Ecto neural progenitor cell (in vitro differentiated cells): ENCODE results near the gene SLC39A5.
A peak's percentile ranks its signal among the peaks of the same experiment; 100 is the strongest.
"Not testable (repeated sequence)": the region's sequence is repeated elsewhere in the genome, so short reads cannot be mapped to it uniquely, and the experiment has no call there.

Source experiments
- DNase-seq: peaks from one replicate; pipeline ENCODE4 v3.0.0-alpha.2; 2018; ENCODE audit warnings: low spot score

Gene SLC39A5

DNA sequence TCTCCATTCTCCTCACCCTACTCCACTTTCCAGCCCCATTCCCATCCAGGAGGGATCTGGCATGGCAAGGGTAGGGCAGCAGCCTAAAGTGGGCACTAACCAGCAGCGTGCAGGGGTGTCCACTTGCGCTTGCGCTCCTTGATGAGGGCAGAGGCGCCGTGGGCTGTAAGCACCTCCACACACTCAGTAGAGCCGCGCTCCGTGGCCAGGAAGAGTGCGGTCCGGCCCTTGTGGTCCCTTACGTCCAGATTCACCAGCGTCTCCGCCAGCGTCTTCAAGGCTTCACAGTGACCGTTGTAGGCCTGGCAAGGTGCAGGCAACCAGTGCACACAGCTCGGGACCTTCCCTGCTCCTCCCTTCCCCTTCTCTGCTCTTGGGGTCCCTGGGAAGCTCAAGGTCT is 18.1 kb downstream of the SLC39A5 start:
- no peak for DNase-seq

DNA sequence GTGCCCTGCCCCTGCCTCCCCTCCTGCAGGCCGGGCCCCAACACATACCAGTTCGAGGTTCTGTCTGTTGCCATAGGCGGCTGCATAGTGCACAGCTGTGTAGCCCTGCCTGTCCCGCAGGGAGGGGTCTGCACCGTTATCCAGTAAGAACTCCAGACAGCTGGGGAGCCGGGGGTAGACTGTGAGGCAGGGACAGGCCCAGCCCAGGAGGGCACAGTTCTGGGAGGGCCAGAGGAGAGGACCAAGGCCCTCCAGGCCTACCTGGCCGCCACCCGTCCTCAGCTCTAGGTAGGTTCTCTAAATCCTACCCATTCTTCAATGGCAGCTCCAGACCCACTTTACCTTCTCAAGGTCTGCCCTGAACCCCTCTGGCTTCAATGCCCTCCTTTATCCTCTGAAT is 18.9 kb downstream of the SLC39A5 start:
- DNase-seq: no peak

DNA sequence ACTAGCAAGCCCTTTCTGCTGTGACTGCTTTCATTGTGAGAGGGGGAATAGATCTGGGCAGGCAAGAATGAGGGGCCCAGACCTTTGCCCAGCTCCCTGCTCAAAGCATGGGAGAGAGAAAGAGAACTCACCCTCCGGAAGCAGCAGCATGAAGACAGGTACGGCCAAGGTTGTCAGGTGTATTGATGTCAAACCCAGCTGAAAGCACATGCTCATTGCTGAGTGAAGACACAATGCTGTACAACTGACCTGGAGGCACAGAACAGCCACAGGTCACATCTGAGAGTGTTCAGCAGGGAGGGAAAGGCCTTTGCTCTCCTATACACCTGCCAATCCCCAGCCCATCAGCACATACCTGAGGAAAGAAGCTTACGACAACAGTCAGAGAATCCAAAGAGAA is 22.8 kb downstream of the SLC39A5 start:
- DNase-seq: no peak

DNA sequence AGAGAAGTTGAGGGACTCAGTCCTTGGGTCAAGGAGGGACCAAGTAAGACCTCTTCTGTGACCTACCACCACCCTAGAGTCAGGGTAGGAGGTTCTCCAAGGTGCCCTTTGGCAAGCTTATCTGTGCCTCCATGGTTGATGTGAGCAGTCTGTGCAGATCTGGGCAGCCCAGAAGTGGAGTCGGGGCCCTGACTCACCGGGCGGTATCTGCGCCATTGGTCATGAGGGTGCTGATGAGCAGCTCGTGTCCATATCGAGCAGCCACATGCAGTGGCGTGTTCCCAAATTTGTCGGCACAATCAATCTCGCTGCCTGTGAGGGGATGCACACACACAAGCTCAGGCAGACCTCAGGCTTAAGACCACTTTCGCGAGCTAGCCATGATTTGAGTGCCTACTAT is 23.2 kb downstream of the SLC39A5 start:
- no peak for DNase-seq

DNA sequence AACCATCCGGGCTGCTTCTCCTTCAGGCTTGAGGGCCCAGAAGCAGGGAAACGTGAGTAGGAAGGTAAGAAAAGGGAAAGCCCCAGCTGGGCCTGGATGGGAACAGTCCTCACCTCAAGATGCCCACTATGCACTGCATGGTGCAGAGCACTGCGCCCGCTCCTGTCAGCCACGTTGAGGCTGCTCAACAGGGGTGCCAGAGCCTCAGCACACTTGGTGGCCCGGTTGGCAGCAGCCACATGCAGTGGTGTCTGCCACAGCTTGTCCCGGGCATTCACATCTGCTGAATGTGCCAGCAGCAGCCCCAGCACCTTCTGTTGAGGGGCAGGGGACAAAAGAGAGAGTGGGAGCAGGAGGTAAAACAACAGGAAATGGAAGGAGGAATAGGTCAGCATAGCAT is 25.8 kb downstream of the SLC39A5 start:
- no peak for DNase-seq

DNA sequence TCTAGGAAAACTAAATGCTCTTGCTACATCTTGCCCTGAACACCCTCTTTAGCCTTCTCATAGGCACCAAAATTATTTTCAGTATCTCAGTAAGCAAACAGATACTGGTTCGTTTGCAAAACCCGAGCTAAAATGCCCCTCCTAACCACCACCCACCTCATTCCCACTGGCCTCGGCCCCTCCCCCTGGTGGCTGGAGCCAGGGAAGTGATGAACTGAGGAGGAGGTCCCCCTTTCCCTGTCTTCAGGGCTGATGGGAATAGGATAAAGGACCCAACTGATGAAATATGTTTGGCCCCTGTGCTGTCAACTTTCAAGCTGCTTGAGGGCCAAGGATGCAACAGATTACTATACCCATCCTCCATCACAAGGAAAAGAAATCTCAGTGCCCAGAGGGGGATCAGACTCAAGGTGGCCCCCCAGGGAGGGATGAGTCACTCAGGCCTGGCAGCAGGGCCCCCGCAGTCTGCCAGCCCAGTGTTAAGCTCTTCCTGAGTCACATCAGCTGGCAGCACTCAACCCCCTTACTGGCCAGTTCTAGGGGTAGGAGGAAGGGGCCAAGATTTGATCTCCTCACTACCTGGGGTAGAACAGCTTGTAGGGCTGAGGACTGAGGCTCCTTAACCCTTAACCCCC is 26.6 kb downstream of the SLC39A5 start:
- DNase-seq: no peak

DNA sequence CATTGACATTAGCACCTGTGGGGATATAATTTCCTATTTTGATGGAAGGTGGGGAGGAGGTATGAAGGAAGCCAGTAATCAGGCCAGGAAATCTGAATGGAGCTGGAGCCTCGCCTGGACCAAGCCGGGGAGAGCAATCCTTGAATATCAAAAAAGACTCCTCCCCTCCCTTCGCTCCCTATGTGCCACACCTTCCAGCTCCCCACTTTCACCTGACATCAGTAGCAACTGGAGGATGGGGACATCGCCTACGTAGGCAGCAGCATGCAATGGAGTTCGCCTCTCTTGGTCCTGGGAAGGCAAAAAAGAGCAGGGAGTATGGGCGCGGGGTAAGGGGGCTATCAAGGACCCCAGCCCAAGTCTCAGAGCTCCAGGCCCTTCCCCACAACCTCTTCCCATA is 27.2 kb downstream of the SLC39A5 start:
- no peak for DNase-seq

DNA sequence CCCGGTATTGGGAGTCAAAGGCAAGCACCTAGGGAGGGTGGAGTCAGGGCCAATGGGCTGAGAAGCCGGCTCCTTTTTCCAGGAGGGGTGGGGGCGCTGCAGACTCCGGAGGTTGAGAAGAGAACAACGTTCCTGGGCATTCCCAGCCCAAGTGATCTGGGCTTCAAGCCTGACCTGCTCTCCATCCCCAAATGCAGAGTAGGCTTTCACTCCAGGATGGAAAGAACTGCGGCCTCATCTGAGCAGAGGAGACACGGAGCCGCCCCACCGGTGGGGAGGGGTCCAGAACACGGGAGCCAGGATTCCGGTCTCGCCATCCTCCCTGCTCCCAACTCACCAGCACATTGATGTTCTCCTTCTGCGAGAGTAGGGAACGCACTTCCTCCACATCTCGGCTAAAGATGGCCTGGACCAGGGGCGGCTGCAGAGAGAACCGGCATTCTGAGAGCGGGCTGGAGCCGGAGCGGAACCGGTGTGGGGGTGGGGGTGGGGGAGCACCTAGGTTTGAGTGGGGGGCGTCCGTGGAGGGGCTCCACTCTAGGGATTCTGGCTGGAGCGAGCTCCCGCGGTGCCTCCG is 27.7 kb downstream of the SLC39A5 start:
- DNase-seq: peak; percentile 77

DNA sequence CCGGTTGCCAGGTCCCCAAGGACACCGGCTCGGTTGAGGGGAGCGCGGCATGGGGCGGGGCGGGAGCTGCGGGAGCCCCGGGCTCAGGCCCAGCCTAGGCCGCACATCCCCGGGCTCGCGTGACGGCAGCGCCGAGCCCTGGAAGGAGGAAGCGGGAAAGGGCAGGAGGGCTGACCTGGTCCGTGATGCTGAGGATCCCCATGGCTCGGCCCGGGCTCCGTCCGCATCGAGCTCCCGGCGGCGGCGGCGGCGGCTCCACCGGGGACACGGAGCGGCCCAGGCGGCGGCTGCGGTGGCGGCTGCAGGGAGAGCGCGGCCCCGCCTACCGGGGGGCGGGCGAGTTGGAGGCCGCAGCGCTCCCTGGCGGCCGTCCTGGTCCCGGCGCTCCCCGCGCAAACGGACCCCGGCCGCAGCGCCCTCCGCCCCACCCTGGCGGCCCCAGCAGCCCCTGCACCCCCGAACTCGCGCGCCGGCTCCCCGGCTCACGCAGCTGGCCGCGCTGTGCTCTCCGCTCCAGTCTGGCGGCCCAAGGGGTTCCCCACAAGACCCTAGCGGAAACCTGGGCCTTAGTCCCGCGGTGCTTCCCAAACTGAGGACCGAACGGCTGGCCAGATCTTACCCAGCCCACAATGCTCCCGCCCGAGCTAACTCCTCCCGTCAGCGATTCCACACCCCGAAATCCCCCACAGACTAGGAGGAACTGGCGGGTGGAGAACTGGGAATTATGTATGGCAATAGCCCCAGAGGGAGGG is 28.4 kb downstream of the SLC39A5 start, which contains the start of gene ANKRD52:
ANKRD52 (minus strand) TSS at position 317 of the 752 bp plus-strand sequence; CDS start at position 202, 115 bp downstream.
- DNase-seq: peak; percentile 93

DNA sequence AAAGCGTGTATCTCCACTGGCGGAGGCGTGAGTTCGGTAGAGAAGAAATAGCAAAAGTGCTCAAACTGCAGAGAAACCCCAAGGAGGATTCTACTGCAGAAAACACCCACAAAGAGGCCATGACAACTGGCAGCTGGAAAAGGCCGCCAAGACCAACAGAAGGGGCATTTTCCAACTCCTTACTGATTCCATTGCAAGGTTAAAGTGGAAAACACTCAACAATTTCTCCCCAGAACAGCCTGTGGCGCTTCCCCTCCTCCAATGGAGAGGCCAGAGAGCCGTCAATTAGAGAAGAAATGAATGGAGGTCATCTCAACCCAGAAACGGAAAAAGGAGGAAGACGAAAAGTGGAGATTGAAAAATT is 29.0 kb downstream of the SLC39A5 start:
- no peak for DNase-seq

DNA sequence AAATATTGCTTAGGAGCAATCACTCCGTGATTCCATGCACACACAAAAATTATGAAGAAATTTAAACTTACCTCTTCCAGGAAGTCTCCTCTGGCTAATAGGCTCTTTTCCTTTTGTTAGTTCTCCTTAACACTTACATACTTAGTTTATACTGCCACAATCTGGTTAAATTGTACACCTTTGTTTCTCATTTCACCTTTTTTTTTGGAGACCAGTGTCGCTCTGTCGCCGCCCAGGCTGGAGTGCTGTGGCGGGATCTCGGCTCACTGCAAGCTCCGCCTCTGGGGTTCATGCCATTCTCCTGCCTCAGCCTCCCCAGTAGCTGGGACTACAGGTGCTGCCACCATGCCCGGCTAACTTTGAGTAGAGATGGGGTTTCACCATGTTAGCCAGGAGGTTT is 30.5 kb downstream of the SLC39A5 start:
- DNase-seq: no peak

DNA sequence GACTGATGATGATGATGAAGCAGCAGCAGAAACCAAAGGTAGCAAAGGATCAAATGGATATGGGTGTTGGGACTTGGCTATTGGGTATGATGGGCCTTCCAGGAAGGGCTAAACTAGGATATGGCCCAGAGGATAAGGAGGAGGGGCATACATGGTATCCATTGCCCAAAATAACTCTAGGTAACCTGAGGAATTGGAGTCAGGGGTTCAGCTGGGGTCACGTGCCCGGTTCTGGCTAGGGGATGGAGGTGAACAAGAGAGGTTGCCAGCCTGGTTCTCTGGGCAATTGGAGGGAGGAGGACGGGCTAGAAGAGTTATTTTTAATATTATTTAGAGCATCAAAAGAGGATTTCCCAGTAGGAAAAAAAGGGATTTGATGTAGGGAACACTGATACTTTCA is 31.1 kb downstream of the SLC39A5 start:
- no peak for DNase-seq

DNA sequence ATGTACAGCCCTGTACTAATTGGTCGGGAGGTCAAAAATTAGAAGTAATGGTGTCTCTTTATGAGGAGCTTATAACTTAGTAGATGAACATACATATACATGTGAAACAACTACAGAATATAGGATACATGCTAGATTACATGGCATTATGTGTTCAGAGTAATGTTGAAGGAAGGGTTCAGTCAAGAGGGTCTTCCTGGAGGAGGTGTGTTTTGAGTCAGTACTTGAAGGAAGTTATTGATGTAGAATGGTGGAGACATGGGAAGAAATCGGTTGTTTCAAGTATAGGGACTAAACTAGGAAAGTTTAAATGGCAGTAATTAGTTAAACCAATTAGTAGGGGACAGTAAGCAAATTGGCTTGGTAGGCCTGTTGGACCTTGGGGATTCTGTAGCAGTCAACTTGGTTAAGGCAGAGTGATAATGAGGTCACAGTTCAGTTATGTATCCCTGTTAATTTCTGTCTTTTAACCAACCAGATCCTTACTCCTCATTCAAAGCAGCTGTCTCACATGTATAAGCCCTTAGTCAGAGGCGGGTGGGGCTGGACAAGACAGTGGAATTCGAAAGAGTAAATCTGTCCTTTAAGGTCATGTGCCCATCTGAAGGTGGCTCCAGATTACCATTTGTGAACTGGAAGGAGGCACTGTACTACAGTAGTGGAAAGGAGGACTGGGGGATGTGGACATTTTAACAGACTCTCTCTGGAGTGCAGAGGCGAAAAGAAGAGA is 31.8 kb downstream of the SLC39A5 start:
- no peak for DNase-seq

DNA sequence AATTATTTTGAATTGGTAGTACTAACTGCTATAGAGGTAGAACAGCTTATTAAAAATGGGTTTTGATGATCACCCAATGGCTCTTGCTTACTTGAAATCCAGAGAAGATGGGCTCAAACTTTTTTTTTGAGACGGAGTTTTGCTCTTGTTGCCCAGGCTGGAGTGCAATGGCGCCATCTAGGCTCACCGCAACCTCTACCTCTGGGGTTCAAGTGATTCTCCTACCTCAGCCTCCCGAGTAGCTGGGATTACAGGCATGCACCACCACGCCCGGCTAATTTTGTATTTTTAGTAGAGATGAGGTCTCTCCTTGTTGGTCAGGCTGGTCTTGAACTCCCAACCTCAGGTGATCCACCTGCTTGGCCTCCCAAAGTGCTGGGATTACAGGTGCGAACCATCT is 33.1 kb downstream of the SLC39A5 start:
- DNase-seq: not testable (repeated sequence)

DNA sequence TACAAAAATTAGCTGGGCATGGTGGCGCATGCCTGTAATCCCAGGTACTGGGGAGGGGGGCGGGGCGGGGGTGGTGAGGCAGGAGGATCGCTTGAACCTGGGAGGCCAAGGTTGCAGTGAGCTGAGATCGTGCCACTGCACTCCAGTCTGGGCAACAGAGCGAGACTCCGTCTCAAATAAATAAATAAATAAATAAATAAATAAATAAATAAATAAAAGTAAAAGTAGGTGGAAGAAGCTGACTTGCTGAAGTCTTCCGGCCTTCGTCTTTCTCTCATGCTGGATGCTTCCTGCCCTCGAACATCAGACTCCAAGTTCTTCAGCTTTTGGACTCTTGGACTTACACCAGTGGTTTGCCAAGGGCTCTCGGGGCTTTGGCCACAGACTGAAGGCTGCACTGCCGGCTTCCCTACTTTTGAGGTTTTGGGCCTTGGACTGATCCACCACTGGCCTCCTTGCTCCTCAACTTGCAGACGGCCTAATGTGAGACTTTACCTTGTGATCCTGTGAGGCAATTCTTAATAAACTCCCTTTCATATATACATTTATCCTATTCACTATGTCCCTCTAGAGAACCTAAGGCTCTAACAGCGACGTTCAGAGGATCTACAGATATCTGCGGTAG is 36.3 kb downstream of the SLC39A5 start:
- DNase-seq: not testable (repeated sequence)

DNA sequence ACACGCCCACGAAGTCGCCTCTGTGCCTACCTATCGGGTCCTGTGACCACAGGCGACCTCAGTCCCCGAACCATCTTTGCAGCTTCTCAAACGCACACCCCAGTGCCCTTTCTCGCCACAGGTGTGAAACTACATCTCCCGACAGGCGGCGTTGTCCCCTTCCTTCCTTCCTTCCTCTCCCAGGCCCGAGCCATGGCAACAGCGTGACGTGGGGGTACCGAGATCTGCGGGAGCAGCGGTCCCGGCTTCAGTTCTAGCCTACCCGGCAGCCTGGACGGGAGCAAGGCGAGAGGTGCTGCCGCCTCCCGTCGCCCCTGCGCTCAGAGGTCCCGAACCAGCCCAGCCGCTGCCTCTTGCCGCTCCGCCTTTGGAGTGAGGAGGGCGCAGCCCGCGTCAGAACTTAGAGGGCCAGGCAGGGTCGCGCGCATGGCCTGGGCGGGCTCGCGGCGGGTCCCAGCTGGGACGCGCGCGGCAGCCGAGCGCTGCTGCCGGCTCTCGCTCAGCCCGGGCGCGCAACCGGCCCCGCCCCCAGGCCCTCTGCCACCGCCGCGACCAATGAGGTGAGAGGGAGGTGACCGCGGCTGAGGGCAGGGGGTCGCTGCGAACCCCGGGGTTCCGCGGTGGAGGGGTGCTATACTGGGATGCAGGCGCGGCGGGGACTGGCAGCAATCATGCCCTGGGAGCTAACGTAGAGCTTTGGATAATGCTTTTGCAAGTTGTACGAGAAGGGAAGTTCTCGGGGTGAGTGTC is 37.0 kb downstream of the SLC39A5 start, which contains the start of gene COQ10A:
COQ10A (plus strand) TSS at position 250 of the 750 bp plus-strand sequence; CDS start at position 427, 177 bp downstream.
- peak; percentile 95 for DNase-seq

DNA sequence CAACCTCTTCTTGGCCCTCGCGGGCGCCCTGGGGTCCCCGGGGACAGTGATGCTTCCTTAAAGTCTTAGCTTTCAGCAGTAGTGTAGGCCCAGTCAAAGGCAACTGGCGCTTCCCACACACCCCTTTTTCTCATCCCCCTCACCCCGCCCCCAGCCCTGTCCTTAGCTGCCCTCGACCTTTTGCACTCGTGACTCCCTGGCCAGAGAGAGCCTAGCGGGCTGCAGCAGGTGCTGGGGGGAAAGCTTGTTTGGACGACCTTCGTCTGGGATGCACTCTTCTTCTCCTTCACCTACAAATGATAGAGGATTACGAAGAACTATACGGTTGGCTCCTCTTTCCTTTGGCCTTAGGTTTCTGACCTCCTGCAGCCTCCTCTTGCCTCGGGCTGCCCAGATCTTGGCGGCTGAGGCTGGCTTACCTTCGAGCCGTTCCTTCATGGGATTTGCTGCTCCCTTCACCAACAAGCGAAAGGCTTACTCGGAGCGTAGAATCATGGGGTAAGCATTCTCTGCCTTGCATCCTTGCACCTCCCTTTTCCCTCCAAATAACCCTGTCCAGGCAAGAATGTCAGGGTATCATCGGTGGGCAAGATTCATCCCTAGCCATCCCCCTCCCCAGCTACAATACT is 37.7 kb downstream of the SLC39A5 start:
- no peak for DNase-seq

DNA sequence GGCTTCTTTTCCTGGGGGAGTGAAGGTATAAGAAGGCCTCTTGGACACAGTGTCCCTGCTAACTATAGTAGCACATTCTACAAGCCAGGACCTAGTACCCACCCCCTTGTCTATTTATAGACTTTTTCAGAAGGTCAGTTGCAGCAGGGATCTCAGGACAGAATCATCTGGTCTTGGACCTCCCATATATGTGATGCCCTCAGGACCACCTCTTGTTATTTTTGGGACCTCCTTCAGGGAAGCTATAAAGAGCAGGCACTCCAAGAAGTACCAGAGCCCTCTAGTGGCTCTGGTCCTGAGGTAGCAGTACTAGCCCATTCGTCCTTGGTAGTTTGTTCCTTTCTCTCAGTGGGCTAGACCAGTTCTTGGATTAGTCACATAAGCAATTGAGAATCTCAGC is 41.2 kb downstream of the SLC39A5 start:
- no peak for DNase-seq

DNA sequence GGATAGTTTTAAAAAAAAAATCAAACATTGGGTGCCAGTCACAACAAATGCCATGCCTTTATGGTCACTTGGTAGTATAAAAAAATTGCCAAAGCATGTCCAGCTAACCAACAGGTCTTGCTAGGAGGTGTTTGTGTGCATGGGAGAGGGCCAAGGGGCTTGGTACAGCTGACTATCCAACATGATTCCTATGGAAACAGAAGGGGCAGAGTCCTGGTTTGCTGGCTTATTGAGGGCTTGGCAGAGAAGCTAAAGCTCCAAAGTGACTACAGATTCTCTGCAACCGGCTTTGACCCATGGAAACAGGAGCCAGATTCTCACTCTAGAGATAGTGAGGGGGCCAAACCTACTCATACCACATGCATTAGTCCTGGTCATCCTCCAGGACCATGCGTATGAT is 42.6 kb downstream of the SLC39A5 start:
- DNase-seq: not testable (repeated sequence)

DNA sequence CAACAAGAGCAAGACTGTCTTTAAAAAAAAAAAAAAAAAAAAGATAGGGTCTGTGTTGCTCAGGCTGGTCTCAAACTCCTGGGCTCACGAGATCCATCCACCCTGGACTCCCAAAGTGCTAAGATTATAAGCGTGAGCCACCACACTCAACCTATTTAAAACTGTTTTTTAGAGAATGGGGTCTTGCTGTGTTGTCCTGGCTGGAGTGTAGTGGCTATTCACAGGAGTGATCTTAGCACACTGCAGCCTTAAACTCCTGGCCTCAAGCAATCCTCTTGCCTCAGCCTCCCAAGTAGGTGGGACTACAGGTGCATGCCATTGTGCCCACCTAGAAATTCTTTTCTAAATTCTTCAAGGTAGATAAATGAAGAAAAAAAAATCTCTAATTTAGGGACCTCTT is 44.4 kb downstream of the SLC39A5 start:
- DNase-seq: no peak

DNA sequence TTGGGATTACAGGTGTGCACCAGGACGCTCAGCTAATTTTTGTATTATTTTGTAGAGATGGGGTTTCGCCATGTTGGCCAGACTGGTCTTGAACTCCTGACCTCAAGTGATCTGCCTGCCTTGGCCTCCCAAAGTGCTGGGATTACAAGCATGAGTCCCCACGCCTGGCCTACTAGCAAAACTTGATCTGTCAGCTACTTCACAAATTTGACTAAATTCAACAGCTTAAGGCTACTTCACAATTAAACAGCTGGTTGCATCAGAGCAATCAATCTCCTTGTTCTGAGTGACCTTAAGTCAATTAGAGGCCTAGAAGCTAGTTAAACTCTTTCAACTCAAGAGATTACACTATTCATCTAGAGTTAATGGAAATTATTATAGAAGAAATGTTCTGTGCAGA is 49.1 kb downstream of the SLC39A5 start:
- no peak for DNase-seq
